Stimulated activated CD4-positive, alpha-beta T cell treated with anti-CD3 and anti-CD28 coated beads, Interleukin-1b, Interleukin-23, amount 100 ng/mL, for 1 hour (primary cell): Measurements from ENCODE around the gene CFAP46.
"Not testable (repeated sequence)": the region's sequence is repeated elsewhere in the genome, so short reads cannot be mapped to it uniquely, and the experiment has no call there.

ENCODE experiments used
- DNase-seq, 2 donors: peaks; one replicate each; pipeline ENCODE4 v3.0.0-alpha.2; 2020; ENCODE audit warnings: low read depth in 2 of 2

Gene CFAP46

DNA sequence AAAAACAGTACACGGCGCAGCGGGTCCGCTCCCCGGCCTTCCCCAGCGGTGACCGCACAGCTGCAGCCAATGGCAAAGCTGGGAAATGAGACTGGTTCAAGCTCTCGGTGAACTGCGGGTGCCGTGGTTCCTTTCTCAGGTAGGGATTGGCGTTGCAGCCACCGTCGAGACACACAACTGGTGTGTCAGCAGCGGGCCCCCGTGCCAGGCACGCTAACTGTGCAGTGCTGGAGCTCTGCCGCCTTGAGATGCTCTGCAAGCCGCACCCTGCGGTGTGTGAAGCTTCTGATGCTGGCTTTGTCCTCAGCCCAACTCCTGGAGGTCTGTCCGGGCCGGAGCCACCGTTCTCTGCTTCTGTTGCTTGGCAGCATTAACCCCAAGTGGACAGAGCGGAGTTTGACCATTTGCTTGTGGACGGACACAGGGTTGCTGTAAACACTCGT lies 135.8 kb downstream of the CFAP46 start:
- DNase-seq = no peak

DNA sequence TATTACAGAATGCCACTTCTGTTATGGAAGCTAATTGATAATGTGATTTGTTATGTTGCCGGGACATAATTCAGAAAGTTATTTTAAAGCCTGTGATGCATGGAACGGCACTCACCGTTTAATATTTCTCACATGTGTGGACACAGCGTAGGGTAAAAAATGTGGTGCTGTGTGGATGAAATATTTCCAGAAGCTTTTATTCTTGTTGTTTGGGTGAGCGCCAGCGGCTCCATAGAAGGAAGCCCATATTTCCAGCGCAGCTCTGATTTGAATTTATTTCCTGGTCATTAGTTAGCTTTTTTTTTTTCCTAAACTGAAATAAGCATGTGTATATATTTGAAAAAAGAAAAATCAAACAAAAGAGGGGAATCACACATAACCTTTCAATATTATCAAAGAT lies 136.3 kb downstream of the CFAP46 start:
- DNase-seq = no peak

DNA sequence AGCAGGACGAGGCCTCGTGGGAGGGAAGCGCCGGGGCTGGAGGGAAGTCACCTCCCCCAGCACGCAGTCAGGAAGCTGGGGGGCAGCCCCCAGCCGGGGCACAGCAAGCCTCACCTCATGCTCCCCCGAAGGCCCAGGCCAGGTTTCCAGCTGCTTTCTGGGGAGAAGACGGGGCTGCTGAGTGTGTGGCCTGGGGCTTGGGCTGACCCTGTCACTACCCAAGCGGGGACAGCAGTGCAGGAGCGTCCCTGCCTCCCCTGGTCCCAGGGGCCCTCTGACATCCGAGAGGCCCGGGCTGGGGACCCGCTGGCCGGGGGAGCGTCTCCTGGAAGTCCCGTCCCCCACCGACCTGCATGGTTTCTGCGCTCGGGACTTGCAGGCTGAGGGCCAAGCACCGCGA lies 136.8 kb downstream of the CFAP46 start:
- no peak for DNase-seq

DNA sequence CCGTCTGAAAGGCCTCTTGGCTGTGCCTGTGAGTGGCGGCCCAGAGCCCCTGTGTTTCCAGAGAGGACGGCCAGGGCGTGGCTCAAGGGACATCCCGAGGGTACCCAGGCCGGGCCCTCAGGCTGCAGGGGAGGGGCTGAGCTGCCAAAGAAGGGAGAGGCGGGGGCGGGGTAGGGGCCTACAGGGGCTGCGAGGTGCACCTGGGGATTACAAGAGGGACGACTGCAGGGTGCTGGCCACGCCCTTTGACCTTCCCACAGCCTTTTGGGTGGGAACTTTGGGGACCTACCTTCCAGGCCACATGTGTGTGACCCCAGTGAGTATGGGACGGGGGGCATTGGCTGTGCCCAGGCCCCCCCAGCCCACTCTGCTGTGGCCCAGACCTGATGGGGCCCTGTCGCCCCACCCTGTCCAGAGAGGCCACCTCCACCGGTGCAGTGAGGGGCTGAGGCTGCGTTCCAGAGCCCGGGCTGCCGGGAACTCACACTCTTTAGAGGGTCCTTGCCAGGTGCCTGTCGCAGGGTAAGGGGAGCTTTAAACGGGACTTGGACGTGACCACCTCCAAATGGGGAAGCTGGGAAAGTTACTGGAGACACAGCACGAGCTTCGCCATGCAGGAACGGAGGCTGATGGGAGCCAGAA lies 137.5 kb downstream of the CFAP46 start:
- no peak for DNase-seq

DNA sequence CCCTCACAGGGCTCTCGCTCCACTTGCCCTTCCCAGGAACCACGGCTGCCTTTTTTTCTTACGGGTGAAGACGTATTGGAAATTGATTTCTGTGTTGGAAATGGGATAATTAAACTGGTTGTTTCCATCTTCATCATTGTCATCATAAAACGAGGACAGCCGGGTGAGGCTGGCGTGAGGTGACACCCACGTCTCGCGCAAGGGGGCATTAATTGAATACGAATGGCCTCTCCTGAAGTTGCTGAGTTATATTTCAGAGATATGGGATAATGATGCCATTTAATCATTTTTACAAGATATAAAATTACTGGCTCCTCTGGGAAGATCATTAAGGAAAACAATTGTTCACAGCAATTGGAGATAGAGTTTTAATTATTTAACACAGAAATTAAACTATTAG lies 138.1 kb downstream of the CFAP46 start:
- no peak for DNase-seq

DNA sequence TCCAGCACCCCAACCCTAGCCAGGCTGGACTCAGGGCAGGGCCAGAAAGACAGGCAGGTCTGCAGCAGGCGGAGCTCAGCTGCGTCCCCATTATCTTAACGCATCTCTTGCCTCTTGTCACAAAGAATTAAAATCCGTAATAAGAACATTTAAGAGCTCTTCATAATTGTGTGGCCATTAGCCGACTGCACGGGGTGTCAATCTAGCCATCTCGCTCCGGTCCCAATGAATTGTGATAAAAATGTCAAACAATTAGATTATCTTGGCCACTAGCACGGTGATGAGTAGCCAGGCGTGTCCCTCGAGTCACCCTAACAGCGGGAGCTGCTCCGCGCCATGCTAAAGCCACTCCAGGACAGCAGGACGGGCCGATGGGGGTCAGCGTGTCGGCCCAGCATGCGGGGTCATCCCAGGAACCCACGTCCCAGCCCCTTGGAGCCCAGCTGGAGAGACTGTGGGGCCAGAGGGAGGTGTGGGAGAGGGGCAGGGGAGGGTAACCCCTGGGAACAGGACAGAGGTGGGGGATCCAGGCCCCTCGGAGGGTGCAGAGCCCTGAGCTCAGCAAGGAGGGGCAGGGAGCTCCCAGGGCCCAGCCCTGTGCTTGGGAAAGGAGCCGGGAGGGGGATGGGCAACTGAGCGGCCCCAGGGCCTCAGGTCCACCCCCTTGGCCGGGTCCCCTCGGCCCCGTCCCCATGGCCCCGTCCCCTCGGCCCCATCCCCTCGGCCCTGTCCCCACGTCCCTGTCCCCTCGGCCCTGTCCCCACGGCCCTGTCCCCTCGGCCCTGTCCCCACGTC lies 138.8 kb downstream of the CFAP46 start:
- DNase-seq = no peak

DNA sequence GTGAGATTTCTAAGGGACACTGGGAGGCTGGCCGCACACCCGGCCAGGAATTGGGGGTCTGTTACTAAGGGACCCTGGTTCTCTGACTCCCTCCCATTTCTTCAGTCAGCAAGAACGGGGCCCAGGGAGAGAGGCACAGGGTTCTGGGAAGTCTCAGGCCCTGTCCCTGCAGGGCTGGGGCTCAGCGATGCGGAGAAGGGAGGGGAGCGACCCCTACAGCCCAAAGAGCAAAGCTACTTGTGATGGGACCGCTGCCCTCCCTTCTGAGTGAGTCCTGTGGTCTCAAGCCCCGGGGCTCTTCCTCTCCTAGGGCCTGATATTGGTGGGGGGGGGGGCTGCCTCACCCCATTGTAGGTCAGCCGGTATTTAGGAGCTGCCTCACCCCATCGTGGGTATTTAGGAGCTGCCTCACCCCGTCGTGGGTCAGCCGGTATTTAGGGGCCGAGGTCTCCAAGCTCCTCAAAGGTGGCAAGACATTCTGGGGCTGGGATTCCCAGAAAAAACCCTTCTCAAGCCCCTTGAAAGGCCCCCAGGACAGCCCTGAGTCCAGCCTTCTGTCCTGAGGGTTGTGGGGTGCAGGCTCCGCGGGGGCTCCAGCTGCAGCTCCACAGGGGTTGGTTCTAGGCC lies 139.6 kb downstream of the CFAP46 start:
- DNase-seq = no peak

DNA sequence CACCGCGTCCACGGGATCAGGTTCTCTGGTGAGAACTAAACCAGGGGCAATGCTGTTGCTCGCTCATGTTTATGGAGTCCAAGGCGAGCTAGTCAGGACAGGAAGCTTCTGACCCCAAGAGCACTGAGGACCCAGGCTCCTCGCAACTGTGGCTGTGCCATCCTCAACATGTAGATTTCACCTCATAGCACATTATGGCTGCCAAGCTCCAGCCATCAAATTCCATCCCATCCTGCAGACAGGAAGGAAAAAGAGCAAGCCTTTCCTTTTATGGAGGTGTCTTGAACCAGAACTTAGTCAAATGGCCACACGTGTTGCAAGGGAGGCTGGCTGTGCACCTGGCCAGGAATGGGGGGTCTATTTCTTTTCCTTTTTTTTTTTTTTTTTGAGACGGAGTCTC lies 140.3 kb downstream of the CFAP46 start:
- DNase-seq = no peak

DNA sequence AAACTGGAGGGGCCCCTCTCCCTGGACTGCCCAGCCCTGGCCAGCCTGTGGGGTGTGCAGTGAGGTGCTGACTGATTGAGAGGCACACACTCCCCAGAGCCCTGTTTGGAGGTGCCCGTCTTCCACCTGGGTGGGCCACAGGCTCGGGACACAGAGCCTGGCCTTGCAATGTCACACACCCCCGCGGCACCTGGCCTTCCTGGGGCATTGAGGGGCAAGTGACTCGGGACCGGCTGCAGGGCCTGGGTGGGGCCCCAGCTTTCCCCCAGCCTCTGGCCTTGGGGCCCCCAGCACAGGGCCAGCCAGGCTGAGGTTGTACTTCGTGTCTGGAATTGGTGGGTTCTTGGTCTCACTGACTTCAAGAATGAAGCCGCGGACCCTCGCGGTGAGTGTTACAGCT lies 142.5 kb downstream of the CFAP46 start:
- no peak for DNase-seq

DNA sequence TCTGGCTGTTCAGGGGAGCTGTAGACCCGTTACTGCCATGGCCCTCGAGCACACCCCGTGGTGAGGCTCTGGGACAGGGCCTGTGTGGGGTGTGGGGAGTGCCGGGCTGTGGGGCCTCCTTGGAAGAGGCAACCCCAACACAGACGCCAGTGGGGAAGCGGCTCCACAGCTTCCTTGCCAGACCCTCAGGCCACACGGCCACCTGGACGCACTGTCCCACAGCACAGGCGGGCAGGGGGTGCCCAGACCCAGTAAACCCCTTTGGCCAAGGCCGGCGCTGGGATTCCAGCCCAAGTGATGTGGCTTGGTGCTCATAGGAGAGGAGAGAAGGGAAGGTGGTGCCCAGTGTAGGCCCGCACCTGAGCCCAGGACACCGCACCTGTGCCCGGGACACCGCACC lies 143.5 kb downstream of the CFAP46 start:
- no peak for DNase-seq

DNA sequence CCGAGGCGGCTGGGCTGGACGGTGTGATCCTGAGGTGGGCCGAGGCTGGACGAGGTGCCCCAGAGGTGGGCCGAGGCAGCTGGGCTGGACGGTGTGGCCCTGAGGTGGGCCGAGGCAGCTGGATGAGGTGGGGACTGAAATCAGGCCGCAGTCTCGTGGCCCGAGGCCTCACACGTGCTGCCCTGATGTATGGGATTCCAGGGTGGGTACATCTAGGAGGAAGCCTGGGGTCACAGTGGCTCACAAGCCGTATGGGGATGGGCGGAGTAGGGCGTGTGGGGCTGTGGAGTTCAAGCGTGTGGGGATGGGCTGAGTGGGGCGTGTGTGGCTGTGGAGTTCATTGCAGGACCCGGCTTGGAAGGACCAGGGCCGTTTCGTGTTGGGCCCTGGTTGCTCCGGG lies 144.0 kb downstream of the CFAP46 start:
- DNase-seq = no peak

DNA sequence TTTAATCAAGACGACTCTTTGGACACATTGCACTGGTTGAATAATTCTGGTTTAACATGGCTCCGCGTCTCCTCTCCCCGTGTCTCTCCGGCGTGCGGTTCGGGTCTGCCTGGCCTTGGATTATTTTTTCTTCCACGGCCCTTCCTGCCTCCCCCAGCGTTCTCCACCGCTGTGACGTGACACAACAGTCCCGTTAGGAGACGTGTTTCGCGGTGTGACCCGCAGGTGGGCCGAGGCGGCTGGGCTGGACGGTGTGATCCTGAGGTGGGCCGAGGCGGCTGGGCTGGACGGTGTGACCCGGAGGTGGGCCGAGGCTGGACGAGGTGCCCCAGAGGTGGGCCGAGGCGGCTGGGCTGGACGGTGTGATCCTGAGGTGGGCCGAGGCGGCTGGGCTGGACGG lies 144.4 kb downstream of the CFAP46 start:
- DNase-seq = not testable (repeated sequence)

DNA sequence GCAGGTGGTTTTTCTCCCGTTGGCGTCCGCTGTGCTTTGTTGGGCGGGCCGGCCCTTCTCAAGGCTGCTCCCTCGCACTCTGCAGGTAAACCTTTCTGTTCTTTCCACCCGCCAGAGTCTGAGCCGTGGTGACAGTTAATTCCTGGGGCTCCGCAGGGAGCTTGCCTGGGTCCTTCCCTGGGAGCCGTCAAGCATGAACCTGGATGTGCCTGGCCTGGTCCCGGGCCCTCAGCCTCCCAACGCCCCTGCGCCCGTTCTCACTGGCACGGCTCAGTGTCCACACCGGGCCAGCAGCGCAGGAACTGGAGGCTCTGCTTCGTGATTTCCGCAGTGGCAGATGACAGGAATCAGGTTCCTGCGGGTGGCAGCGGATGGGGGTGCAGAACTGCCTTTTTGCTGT lies 145.5 kb downstream of the CFAP46 start:
- DNase-seq = no peak

DNA sequence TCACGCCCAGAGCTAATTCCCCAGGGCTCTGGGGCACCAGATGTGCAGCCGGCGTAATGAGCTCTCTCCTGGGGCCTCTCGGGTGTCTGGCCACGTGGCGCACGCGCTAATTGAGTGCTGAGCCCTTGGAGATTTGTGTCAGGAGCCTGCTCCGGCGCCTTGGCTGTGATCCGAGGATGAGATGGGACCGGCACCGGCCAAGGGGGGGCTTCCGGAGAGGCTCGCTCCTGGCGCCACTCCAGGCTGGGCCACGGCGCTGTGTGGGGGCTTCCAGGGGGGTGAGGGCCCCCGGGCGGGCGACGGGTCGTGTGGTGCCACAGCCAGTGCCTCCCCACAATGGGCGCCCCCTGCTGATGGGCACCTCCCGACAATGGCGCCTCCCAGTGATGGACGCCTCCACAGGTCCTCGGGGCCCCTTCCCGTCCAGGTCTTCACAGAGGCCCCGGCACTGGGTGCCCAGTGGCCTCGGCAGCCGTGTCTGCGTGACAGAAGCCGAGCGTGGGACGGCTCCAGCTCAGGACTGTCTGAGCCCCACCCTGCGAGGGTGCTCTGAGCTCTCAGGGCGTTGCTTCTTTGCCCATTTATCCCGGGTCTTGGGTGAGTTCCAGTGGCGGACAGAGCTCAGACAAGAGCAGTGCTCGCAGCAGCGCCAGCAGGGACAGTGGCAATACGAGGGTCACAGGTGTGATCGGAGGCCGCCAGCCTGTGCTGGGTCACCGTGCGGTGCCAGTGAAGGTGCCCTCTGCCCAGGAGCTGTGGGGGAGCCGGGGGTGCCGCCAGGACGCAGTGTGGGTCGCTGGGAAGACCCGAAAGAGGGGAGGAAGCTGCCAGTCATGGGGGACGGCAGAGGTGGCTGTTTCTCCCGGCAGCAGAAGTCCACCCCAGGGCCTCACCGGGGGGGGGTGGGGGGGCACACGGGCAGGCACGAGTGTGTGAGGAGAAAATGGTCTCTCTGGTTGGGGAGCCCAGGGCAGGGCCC lies 148.2 kb downstream of the CFAP46 start:
- no peak for DNase-seq

DNA sequence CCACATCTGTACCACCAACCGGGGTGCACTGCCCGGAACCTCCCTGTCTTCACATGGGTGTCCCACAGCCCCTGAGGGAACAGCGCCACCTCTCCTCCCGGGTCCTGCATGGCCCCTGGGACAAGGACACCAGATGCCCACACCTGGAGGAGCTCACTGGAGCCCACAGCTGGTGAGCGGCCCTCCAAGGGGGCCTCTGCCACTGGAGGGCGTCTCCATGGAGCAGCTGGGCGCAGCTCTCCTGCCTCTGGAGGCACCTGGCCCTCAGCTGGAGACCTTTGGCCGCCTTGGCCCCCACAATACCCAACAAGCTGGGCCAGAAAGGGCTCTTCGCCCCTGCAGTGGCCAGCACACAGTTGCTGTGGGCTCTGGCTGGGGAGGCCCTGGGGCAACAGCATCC lies 149.2 kb downstream of the CFAP46 start:
- DNase-seq = no peak

DNA sequence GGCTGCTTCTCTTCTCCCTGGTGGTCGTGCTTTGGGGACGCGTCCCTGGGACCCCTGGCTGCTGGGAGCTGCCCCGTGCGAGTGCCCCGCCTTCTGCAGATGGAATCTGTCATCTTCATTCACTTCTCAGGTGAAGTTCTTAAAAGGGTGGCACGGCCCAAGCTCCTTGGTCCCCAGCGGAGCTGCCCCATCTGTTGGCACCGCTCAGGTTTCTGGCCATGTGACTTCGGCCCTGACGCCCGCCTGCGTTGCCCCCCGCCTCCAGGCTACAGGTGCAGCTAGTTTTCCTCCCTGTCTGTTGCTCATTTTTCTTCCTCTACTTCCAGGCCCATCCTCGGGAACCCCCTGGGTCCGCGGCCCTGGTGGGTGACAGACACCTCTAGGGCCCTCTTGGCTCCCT lies 149.6 kb downstream of the CFAP46 start:
- no peak for DNase-seq

DNA sequence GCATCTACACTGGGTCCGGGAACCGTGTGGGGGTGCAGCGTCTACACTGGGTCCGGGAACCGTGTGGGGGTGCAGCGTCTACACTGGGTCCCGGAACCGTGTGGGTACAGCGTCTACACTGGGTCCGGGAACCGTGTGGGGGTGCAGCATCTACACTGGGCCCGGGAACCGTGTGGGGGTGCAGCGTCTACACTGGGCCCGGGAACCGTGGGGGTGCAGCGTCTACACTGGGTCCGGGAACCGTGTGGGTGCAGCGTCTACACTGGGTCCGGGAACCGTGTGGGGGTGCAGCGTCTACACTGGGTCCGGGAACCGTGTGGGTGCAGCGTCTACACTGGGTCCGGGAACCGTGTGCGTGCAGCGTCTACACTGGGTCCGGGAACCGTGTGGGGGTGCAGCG lies 150.3 kb downstream of the CFAP46 start:
- not testable (repeated sequence) for DNase-seq

DNA sequence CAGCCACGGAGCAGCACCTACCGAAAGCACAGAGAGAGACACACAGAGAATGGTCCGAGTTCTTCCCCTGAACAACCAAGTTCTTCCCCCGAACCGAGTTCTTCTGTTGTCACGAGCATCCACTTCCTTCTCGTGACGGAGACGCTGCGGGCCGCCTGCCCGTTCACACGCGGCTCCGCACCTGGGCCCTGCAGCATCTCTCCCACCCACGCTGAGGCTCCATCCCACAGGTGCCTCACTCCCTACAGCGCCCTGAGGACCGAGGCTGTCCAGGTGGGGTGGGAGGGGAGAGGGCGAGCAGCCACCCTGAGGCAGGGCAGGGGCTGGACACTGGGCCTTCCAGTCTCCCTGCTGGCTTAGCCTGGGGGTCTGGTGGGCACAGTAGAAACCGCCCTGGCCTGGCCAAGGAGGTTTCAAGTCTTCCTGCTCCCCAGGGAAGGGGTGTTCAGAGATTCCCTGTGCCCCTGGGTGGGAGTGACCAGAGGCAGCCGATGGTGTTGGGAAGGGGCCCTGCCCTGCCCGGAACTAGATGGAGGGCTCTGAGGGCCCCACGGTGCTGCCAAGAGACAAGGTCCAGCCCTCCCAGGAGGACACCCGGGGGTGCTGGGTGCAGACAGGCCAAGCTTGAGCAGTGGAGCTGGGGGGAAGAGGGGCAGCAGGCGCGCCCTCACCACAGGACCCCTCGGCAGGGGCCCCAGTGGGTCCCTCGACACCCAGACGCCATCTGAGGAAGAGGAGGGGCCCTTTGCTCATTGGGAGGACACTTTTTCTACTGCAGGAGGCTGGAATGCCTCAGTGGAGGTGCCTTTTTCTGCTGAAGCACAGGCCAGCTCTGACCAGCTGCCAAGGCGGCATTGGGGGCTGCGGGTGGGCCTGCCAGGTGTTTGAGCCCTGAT lies 151.2 kb downstream of the CFAP46 start:
- no peak for DNase-seq

DNA sequence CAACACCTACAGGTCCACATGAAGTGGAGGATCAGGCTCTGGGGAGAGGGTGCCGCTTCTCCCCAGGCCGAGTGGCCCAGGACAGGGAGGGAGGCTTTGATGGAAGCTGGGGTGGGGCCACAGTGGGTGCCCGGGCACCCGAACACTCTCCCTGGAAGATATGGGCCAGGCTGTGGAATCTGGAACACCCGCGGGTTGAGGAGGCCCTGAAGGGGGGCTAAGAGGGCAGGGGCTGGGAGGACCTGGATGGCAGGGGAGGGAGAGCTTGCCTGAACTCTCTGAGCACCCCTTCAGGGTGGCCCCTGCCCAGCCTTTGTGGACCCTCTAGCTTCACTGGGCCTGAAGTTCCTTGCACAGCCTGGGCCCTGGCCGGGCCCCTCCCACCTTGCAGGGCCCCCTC lies 151.9 kb downstream of the CFAP46 start:
- DNase-seq = no peak

DNA sequence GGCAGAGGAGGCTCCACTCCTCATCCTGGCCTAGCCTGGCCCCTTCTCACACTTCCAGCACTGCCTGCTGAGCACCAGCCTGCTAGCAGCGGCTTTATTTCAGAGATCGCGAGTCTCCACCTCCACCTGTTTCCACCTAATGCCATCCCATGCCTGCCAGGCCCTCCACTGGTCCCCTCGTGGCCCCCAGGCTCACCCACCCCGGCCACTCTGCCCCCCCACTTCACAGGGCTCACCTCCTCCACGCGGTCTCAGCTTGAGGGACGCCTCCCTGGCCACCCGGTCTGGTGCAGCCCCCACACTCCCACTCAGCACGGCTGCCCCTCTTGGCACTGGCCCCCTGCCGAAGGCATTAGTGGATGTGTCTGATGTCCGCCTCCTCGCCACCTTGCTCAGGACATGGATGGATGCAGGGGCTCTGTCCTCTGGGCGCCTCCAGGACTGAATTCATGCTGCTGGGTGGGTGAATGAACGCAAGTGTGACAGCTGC lies 152.7 kb downstream of the CFAP46 start:
- DNase-seq = no peak

DNA sequence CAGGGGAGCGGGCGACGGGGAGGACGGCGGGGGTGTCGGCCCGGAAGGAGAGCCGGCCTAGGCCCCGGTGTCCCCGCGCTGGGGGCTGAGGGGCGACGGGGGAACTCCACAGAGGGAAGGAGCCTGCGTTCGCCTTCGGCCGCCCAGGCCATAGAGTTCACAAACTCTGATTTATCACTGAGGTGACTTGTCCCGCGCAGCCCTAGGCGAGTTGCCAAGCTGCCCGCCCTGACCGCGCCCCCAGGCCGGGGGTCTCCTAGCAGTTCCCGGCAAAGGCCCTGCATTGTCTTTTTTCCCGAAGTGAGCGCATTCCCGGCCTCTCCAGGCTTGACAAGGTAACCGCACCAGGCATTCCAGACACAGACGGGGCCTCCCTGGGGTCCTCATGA lies 153.5 kb downstream of the CFAP46 start:
- DNase-seq = no peak
